Mucosa of stomach (tissue), 1 donor: ENCODE data around the gene SULT4A1.

Experiments used
- H3K27me3 ChIP-seq: one replicate; pipeline ENCODE4 v1.7.0; 2013; ENCODE audit warnings: mild to moderate bottlenecking, low read length; ENCODE audit not compliant: control insufficient read depth, insufficient read depth
- H3K36me3 ChIP-seq: one replicate; pipeline ENCODE4 v1.7.0; 2013; ENCODE audit warnings: low read length; ENCODE audit not compliant: control insufficient read depth, insufficient read depth
- H3K4me1 ChIP-seq: one replicate; pipeline ENCODE4 v1.7.0; 2013; ENCODE audit warnings: mild to moderate bottlenecking, low read length; ENCODE audit not compliant: control insufficient read depth, insufficient read depth
- H3K4me3 ChIP-seq: one replicate; pipeline ENCODE4 v1.7.0; 2013; ENCODE audit warnings: low read length
- H3K9ac ChIP-seq: one replicate; pipeline ENCODE4 v1.7.0; 2013; ENCODE audit warnings: mild to moderate bottlenecking, low read length, moderate library complexity
- H3K9me3 ChIP-seq: one replicate; pipeline ENCODE4 v1.7.0; 2013; ENCODE audit warnings: mild to moderate bottlenecking, low read length, moderate library complexity; ENCODE audit not compliant: control insufficient read depth
- donor health status: Pancreatic carcinoma.

SULT4A1 gene

GRCh38 chr22:43854786-43855271 lies 7.5 kb downstream of the SULT4A1 start:
- H3K9me3 ChIP-seq: no peaks in the 10 kb centered on the region
- no peak overlapping the region for H3K4me3 ChIP-seq
- no peak overlapping the region for H3K9ac ChIP-seq
- H3K36me3 ChIP-seq: no peaks in the 10 kb centered on the region
- H3K4me1 ChIP-seq: peaks cover 5% of the 10 kb centered on the region
- H3K27me3 ChIP-seq: no peaks in the 10 kb centered on the region

DNA sequence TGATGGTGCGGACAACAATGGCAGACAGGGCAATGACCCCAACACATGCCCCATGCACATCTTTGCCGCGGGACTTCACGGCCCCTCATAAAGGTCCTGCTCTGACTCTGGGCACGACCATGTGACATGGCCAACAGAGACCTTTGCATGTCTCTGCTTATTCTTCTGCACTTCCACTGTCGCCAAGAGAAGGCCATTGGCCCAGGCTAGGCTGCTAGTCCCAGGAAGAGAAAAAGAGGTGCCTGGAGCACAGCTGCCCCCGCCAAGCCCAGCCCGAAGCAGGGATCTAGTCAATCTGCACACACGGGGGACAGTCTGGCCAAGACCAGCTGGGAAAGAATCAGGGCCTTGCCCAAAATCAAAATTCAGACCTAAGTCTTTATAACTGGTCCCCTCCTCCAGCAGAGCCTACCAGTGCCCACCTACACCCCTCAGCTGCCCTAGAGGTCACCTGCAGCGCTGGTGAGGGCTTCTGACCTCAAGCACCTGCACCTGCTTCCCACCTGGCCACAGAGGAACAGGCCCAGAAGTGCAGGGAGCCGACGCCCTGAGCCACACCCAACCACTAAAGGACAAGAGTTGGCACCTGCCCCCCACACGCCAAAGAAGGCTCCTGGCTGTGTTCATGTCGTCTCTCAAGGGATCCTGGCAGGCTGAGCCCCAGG lies 8.1 kb downstream of the SULT4A1 start:
- Histone ChIP-seq H3K4me3 (no peak overlapping the region), H3K27me3 (peaks cover 3% of the 10 kb centered on the region), H3K9me3 (no peaks in the 10 kb centered on the region), H3K36me3 (no peaks in the 10 kb centered on the region), H3K4me1 (peaks cover 5% of the 10 kb centered on the region), H3K9ac (no peak overlapping the region)

GRCh38 chr22:43853328-43853931 lies 8.9 kb downstream of the SULT4A1 start:
- Histone ChIP-seq H3K4me3 (no peak overlapping the region), H3K9me3 (no peaks in the 10 kb centered on the region), H3K36me3 (no peaks in the 10 kb centered on the region), H3K4me1 (peaks cover 5% of the 10 kb centered on the region), H3K27me3 (peaks cover 4% of the 10 kb centered on the region), H3K9ac (no peak overlapping the region)

DNA sequence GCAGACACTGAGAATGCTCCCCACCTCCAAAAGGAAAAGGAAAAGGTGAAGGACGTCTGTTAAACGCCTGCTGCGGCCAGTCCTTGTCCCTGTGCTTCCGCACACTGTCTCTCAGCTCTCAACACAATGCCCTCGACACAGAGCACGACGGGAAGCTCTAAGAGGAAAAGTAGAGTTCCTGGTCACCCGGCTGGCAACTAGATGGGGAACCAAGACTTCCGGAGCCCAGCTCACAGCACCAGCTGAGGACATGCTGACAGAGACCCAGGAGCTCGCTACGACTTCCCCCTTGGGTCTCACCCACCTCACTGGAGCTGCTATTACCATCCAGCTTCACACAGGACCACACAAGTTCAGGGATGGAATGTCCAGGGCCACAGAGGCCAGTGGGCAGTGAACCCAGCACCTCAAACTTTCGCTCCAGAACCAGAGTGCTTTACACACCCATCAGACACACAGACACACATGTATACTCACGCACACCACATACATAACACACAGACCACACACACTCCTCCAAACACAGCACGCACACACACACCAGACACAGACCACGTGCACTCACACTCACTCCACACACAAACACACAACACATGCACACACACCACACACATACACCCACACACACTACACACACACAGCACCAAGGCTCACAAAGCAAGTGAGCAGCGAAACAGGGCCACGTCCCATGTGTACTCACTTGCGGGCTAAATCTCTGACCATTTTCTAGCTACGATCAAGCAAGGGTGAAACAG lies 9.6 kb downstream of the SULT4A1 start:
- no peaks in the 10 kb centered on the region for H3K9me3 ChIP-seq
- no peak overlapping the region for H3K4me3 ChIP-seq
- H3K36me3 ChIP-seq: no peaks in the 10 kb centered on the region
- H3K9ac ChIP-seq: no peak overlapping the region
- peaks cover 5% of the 10 kb centered on the region for H3K4me1 ChIP-seq
- H3K27me3 ChIP-seq: peaks cover 4% of the 10 kb centered on the region

GRCh38 chr22:43851979-43852307 lies 10.4 kb downstream of the SULT4A1 start:
- Histone ChIP-seq H3K9me3 (no peaks in the 10 kb centered on the region), H3K4me1 (peaks cover 5% of the 10 kb centered on the region), H3K36me3 (no peaks in the 10 kb centered on the region), H3K4me3 (no peak overlapping the region), H3K9ac (no peak overlapping the region), H3K27me3 (peaks cover 4% of the 10 kb centered on the region)

- Histone ChIP-seq H3K27me3 (peaks cover 4% of the 10 kb centered on the region), H3K4me3 (no peak overlapping the region), H3K9me3 (no peaks in the 10 kb centered on the region), H3K36me3 (no peaks in the 10 kb centered on the region), H3K4me1 (peaks cover 5% of the 10 kb centered on the region), H3K9ac (no peak overlapping the region)
Measured at GRCh38 chr22:43851058-43851978, 11.0 kb downstream of the SULT4A1 start.

- no peak overlapping the region for H3K9ac ChIP-seq
- no peaks in the 10 kb centered on the region for H3K36me3 ChIP-seq
- H3K4me1 ChIP-seq: peaks cover 5% of the 10 kb centered on the region
- H3K9me3 ChIP-seq: no peaks in the 10 kb centered on the region
- no peak overlapping the region for H3K4me3 ChIP-seq
- H3K27me3 ChIP-seq: peaks cover 4% of the 10 kb centered on the region
Measured at GRCh38 chr22:43850529-43850928, 11.8 kb downstream of the SULT4A1 start.

DNA sequence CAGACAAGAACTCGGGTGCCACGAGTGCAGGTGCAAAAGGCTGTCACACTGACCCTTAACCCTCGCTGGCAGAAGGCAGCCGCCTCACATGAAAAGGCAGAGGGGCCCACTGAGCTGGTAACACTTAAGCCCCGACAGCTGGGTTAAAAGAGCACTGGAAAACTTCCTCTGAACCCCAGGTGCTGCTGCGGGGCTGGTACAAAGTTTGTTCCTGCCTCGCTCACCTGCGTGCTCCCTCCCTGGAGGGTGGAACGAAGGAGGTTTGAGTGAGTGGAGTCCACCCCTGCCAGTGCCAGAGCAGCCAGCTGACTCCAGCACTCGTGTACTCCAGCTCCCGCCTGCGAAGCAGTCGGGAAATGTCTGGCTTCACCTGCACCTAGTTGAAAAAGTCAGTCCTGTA lies 12.6 kb downstream of the SULT4A1 start:
- H3K27me3 ChIP-seq: peaks cover 4% of the 10 kb centered on the region
- no peak overlapping the region for H3K4me3 ChIP-seq
- peaks cover 5% of the 10 kb centered on the region for H3K4me1 ChIP-seq
- no peaks in the 10 kb centered on the region for H3K9me3 ChIP-seq
- no peaks in the 10 kb centered on the region for H3K36me3 ChIP-seq
- H3K9ac ChIP-seq: no peak overlapping the region

DNA sequence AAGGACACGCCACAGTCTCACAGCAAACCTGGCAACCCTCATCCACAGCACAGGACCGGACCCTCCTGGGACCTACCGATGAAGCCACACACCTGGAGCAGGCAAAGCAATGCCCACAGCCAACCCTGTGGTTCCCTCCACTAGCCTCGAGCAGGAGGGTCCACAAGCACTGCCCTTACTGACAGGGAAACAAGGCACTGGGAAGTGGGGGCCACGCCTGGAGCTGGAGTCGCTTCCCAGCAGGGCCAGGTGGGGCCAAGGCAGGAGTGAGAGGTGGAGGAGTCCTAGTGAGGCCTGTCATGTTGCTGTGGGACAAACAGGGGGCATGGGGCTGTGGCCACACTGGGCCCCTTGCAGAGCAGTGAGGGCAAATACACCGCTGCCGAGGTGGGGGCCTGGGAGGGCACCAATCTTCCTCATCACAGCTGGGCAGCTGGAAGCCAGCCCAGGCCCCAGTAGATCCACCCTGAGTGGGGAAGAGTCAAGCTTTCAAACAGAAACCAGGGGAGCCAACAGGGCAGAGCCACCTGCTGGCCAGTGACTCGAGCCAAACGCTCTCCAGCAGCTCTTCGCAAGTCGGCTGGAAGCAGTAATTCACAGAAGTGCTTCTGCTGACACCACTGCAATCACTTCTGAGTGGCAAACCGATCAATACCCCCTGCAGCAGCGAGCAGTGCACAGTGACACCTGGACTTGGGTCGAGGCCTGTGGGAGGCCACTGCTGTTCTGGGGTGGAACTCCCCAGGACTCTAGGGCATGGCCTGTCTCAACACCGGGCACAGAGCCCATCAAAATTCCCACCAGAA lies 13.7 kb downstream of the SULT4A1 start:
- H3K9me3 ChIP-seq: no peaks in the 10 kb centered on the region
- no peaks in the 10 kb centered on the region for H3K4me1 ChIP-seq
- no peak overlapping the region for H3K4me3 ChIP-seq
- H3K27me3 ChIP-seq: peaks cover 4% of the 10 kb centered on the region
- H3K36me3 ChIP-seq: no peaks in the 10 kb centered on the region
- no peak overlapping the region for H3K9ac ChIP-seq

DNA sequence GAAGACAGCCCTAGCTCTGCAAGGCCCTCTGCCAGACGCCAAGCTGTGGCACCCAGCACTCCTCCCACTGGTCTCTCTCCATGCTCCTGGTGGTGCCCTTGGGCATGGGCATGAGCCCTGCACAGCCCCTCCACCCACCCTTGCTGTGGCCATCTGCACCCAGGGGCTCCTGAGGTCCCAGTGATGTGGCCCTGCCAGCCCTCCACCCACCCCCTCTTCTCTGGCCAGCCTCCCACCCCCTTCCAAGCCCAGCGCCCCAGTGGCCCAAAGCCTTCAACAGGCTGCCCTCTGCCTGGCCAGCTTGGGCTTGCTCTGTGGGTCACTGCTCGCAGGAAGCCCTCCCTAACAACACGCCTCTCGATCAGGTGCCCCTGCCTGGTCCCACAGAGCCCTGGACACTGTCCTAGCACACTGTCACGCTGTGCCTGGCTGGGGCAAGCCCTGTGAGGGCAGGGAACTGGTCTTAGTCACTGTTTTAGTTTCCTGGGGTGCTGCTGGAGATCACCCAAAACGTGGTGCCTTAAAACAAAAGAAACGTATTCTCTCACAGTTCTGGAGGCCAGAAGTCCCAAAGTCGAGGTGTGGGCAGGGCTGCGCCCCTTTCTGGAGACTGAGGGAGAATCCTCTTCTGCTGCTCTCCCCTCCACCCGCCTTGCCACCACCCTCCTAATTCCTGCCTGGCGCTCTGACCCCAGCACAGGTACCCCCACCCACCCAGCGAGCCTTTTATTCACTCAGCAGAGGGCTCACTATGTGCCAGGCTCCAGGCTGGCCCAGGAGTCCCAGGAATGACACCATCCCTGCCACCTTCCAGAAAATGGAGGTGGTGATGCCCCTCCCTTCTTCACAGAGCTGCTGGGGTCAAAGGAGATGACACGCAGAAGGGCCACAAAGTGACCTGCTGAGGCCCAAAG lies 14.7 kb downstream of the SULT4A1 start:
- no peaks in the 10 kb centered on the region for H3K36me3 ChIP-seq

More for the DNA sequence above, 14.7 kb downstream of the SULT4A1 start:
- Histone ChIP-seq H3K9me3 (no peaks in the 10 kb centered on the region), H3K4me1 (no peaks in the 10 kb centered on the region), H3K27me3 (peaks cover 4% of the 10 kb centered on the region), H3K4me3 (no peak overlapping the region), H3K9ac (no peak overlapping the region)
